Cardiac fibroblast (primary cell): Measurements from ENCODE around the gene LYPD6B.

Source experiments
- DNase-seq, 2 donors: peaks; one replicate each; pipeline versions ENCODE4 v3.0.0 to v3.0.0-alpha.2; 2010; ENCODE audit warnings: low read depth in 2 of 2
- H3K4me3 ChIP-seq, 2 donors: replicated peaks in 1 of 2; 1 replicate in 1 of 2; 2 replicates in 1 of 2; pipeline ENCODE4 v1.5.1; 2011; ENCODE audit warnings: low read depth in 2 of 2, low read length in 2 of 2, mild to moderate bottlenecking in 2 of 2, moderate library complexity in 1 of 2
- CTCF ChIP-seq: IDR thresholded peaks from one replicate; pipeline ENCODE4 v1.5.1; 2011; ENCODE audit warnings: low read depth, mild to moderate bottlenecking, low read length, inconsistent platforms

Gene LYPD6B

GRCh38 chr2:149189769-149190168 is 151.3 kb downstream of the LYPD6B start:
- DNase-seq, result no peak
- H3K4me3 ChIP-seq, result no peak overlapping the region
- TF ChIP-seq CTCF, result no peak

DNA sequence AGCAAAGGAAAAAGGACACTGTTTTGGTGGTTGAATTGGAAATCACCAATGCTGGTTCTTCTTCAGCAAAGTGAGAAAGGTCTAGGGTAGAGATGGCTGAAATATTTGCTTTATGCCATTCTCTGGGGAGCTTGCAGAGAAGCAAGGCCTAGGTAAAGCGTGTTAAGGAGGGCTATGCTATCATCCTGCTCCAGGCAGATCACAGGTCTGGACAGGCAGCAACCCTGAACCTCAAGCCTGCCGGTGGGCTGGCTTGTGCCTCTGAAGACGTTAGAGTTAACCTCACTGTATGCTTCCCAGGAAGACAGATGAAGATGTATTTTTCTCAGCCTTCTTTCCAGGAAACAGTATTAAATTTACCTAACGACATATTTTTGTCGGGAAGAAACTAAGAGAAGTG is 153.4 kb downstream of the LYPD6B start:
- no peak for DNase-seq
- H3K4me3 ChIP-seq, result no peak overlapping the region
- no peak for TF ChIP-seq CTCF

GRCh38 chr2:149192427-149192826 is 153.9 kb downstream of the LYPD6B start:
- TF ChIP-seq CTCF, result no peak
- no peak overlapping the region for H3K4me3 ChIP-seq
- no peak for DNase-seq

- no peak overlapping the region for H3K4me3 ChIP-seq
- no peak for TF ChIP-seq CTCF
Measured at GRCh38 chr2:149200109-149200520, 161.6 kb downstream of the LYPD6B start.

DNA sequence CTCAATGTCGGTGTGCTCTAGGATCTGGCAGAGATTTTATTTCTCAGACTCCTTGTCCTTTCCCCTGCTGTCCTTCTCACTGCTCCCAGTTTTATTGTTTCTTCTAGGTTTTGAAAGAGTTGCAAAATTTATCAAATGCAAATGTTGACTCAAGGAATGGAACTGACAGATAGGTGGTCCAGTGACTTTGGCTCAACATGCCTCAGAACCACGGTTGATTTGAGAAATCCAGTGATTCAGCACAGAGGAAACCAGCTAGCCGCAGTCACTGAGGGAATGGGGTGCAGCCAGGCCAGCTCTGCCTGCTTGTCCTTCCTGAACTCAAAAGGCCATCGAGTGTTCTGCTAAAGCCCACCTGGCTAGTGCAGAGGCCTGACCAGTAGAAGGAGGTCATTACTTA is 166.2 kb downstream of the LYPD6B start:
- TF ChIP-seq CTCF, result no peak
- no peak overlapping the region for H3K4me3 ChIP-seq
- DNase-seq, result no peak

More at GRCh38 chr2:149200109-149200520, 161.6 kb downstream of the LYPD6B start:
- DNase-seq, result peak in 1 of 2 donors; percentile 63

- no peak overlapping the region for H3K4me3 ChIP-seq
- TF ChIP-seq CTCF, result no peak
- DNase-seq, result no peak
Measured at GRCh38 chr2:149205143-149205542, 166.6 kb downstream of the LYPD6B start.

- no peak for DNase-seq
- TF ChIP-seq CTCF, result no peak
- no peak overlapping the region for H3K4me3 ChIP-seq
Measured at GRCh38 chr2:149213764-149214493, 175.4 kb downstream of the LYPD6B start.
